Left lung (tissue), 10 donors: ENCODE results near the gene NRTN. TPM values are rescaled to one million over a fixed set of nuclear protein-coding genes. Genes with fewer than 3 reads are reported as not detected.

Experiments
- ATAC-seq: fragments of 200-7000 bp; cut with Tn5 transposase; one replicate; pipeline ENCODE4 v1.9.1; 2020; ENCODE audit warnings: moderate library complexity
- DNase-seq, 4 donors: peaks; one replicate each; pipeline ENCODE4 v3.0.0-alpha.2; 2013 to 2020
- H3K27ac ChIP-seq, 2 donors: fragments of 200-600 bp; sonication (generic) in 1 of 2; one replicate each; pipeline versions ENCODE4 v1.5.0 to v1.8.0; 2020 to 2021
- H3K27me3 ChIP-seq, 2 donors: fragments of 200-600 bp; sonication (generic) in 1 of 2; one replicate each; pipeline versions ENCODE4 v1.5.0 to v1.8.0; 2020 to 2021
- H3K36me3 ChIP-seq, 2 donors: fragments of 200-600 bp; sonication (generic) in 1 of 2; one replicate each; pipeline versions ENCODE4 v1.5.0 to v1.8.0; 2020 to 2021
- H3K4me1 ChIP-seq, 2 donors: fragments of 200-600 bp; one replicate each; pipeline ENCODE4 v1.8.0; 2021
- H3K4me3 ChIP-seq, 2 donors: fragments of 200-600 bp; sonication (generic) in 1 of 2; one replicate each; pipeline versions ENCODE4 v1.5.0 to v1.8.0; 2020 to 2021; ENCODE audit warnings: mild to moderate bottlenecking in 1 of 2
- H3K9me3 ChIP-seq, 2 donors: fragments of 200-600 bp; sonication (generic) in 1 of 2; one replicate each; pipeline versions ENCODE4 v1.5.0 to v1.8.0; 2020 to 2021
- CTCF ChIP-seq, 2 donors: fragments of 200-600 bp; sonication (generic) in 1 of 2; IDR thresholded peaks; one replicate each; pipeline versions ENCODE4 v1.5.0 to v1.8.0; 2021; ENCODE audit warnings: antibody characterized with exemption in 2 of 2
- intact Hi-C, 2 donors: fragments of 100-400 bp; cut with DNase I; formaldehyde crosslinking; loops; one replicate each; pipeline versions ENCODE4 v1.11.2 to v1.14.2; 2022
- polyA plus RNA-seq, 6 donors: library from polyadenylated mRNA; unstranded; fragments of 120-200 nt; gene quantifications; one replicate each; pipeline ENCODE4 v1.2.1, GENCODE V29; 2013; ENCODE audit not compliant: insufficient read length in 6 of 6
- total RNA-seq, 2 donors: library from RNA; stranded (reverse); fragmentation: NEBNext Ultra II Directional; extraction: Animal tissue kit (Norgen Biotek cat#: 25700); gene quantifications; one replicate each; pipeline ENCODE4 v1.2.1, GENCODE V29; 2021
- donor health status: DM: no; HTN: yes; CAD: no.
- donor health status: DM: no; HTN: no; CAD: no.

NRTN gene
- total and polyA plus RNA-seq, 8 donors: 0.93 to 1.9 (median 1.5) TPM

- ATAC-seq (no peak), DNase-seq (no peak)
- H3K27me3 ChIP-seq: no peaks in the 10 kb centered on the region
- no peak for TF ChIP-seq CTCF (IDR thresholded peaks at IDR 0.05)
- H3K36me3 ChIP-seq: peaks cover 0 to 48% of the 10 kb centered on the region in 2 donors
- H3K9me3 ChIP-seq: no peaks in the 10 kb centered on the region
- H3K4me3 ChIP-seq: no peak overlapping the region
- intact Hi-C loops: no loop called here
- H3K4me1 ChIP-seq: no peaks in the 10 kb centered on the region
- H3K27ac ChIP-seq: no peak overlapping the region
These were observed 22.5 kb upstream of the NRTN start for GRCh38 chr19:5782322-5782721.

DNA sequence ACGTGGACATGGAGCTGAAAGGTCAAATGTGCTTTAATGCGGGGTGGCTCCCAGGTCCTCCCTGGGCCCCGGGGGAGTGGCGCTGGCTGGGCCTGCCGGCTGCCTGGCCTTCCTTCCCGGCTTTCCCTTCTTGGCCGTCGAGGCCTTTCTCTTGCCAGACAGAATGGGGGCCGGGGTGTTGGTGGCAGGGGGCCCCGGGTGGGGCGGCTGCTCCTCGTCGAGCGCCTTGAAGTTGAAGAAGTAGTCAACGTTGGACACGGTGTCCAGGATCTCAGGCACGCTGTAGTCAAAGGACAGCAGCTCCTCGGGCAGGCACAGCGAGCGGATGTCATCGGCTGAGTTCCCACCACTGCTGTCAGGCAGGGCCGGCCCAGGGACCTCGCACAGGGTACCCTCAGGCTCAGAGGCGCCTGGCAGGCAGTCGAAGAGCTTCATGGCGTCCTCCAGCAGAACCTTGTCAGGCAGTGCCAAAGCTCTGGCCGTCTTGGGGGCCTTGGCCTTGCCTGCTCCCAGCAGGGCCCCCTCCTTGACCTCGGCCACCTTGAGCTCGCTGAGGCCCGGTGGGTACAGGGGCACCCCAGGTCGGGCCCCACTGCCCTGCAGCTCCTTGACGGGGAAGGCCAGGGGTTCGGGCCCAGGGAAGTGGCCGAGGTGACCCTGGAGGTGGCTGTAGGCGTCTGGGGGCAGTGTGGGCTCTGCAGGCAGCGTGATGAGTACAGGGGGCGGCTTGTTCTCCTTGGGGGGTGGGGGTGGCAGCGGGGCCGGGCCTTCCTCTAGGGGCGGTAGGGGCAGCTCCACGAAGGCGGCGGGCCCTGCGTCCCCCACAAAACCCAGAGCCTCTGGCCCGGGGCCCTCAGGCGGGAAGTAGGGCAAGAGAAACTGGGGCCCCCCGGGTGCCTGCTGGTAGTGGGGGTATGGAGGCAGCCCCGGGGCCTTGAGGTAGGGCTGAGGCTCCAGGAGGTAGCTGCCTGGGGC lies 21.6 kb upstream of the NRTN start:
- no peak for TF ChIP-seq CTCF (IDR thresholded peaks at IDR 0.05)
- no peak overlapping the region for H3K4me3 ChIP-seq
- H3K36me3 ChIP-seq: peaks cover 0 to 57% of the 10 kb centered on the region in 2 donors
- intact Hi-C loops: no loop called here
- H3K27ac ChIP-seq: no peak overlapping the region
- H3K9me3 ChIP-seq: no peaks in the 10 kb centered on the region
- ATAC-seq (no peak), DNase-seq (no peak)
- H3K27me3 ChIP-seq: no peaks in the 10 kb centered on the region
- H3K4me1 ChIP-seq: no peaks in the 10 kb centered on the region

- Histone ChIP-seq H3K9me3 (no peaks in the 10 kb centered on the region), H3K27me3 (no peaks in the 10 kb centered on the region), H3K4me3 (no peak within 1 kb of the TSS), H3K36me3 (peaks cover 0 to 71% of the 10 kb centered on the region in 2 donors), H3K4me1 (peaks cover 0 to under 1% of the 10 kb centered on the region in 2 donors), H3K27ac (no peak within 1 kb of the TSS)
- ATAC-seq: no peak
- DNase-seq: no peak
- intact Hi-C loops: no loop called here
- no peak for TF ChIP-seq CTCF (IDR thresholded peaks at IDR 0.05)
These were observed 20.2 kb upstream of the NRTN start, which contains the start of gene PRR22 for GRCh38 chr19:5784581-5785147. Gene PRR22, minus strand, starts transcription at chr19:5784746. Its CDS starts 86 bp downstream, at chr19:5784660.

DNA sequence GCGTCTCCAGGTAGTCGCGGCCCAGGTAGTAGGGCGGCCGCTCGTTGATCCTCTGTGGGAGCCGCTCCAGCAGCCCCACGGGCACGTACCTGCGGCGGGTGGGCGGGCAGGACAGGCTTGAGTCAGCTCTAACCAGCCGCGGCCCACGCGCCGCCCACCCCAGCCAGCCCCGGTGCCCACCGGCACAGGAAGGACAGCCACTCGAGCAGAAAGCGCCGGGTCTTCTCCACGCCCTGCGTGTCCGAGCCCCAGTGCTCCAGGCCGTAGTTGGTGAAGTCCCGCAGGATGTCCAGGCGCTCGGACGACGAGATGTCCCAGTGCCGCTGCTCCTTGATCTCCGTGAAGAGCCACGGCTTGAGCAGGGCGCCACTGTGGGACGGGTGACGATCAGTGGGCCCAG lies 19.4 kb upstream of the NRTN start:
- no peaks in the 10 kb centered on the region for H3K27me3 ChIP-seq
- intact Hi-C loops: no loop called here
- H3K9me3 ChIP-seq: no peaks in the 10 kb centered on the region
- H3K4me1 ChIP-seq: peaks cover 4 to 8% of the 10 kb centered on the region in 2 donors
- ATAC-seq (no peak), DNase-seq (peak in 1 of 4 donors; percentile 70)
- no peak overlapping the region for H3K4me3 ChIP-seq
- H3K27ac ChIP-seq: no peak overlapping the region
- no peak for TF ChIP-seq CTCF (IDR thresholded peaks at IDR 0.05)
- peaks cover 0 to 76% of the 10 kb centered on the region in 2 donors for H3K36me3 ChIP-seq
